Left forelimb (tissue), 1 donor: ENCODE measurements around the gene ABCA9.
"Not testable (repeated sequence)": the region's sequence is repeated elsewhere in the genome, so short reads cannot be mapped to it uniquely, and the experiment has no call there.

Experiments used
- DNase-seq: peaks from one replicate; pipeline ENCODE4 v3.0.0-alpha.2; 2018; ENCODE audit warnings: low spot score

The ABCA9 gene

GRCh38 chr17:68954146-68954896, 106.4 kb downstream of the ABCA9 start:
- no peak for DNase-seq

- no peak for DNase-seq
These were observed 107.3 kb downstream of the ABCA9 start for GRCh38 chr17:68953340-68953997.

- no peak for DNase-seq
These were observed 110.0 kb downstream of the ABCA9 start for GRCh38 chr17:68950725-68951124.

GRCh38 chr17:68947868-68948267, 112.9 kb downstream of the ABCA9 start:
- not testable (repeated sequence) for DNase-seq

GRCh38 chr17:68944435-68945035, 116.2 kb downstream of the ABCA9 start:
- DNase-seq = no peak

- not testable (repeated sequence) for DNase-seq
These were observed 116.9 kb downstream of the ABCA9 start for GRCh38 chr17:68943812-68944182.

GRCh38 chr17:68943123-68943811, 117.5 kb downstream of the ABCA9 start:
- no peak for DNase-seq

GRCh38 chr17:68942389-68942788, 118.3 kb downstream of the ABCA9 start:
- DNase-seq = no peak

- DNase-seq = no peak
These were observed 119.0 kb downstream of the ABCA9 start for GRCh38 chr17:68941761-68942160.

GRCh38 chr17:68939195-68939594, 121.5 kb downstream of the ABCA9 start:
- DNase-seq = no peak

GRCh38 chr17:68937890-68938514, 122.7 kb downstream of the ABCA9 start:
- DNase-seq = no peak

GRCh38 chr17:68927516-68927915, 133.2 kb downstream of the ABCA9 start:
- no peak for DNase-seq

- DNase-seq = no peak
These were observed 135.7 kb downstream of the ABCA9 start for GRCh38 chr17:68924793-68925720.
